Loucy (cell line): Measurements from ENCODE around the gene DHRS2.

ENCODE experiments used
- H2AFZ ChIP-seq: fragments of 200-600 bp; sonication (generic); 2 replicates; pipeline ENCODE4 v1.6.0; 2016; ENCODE audit warnings: antibody characterized with exemption, mild to moderate bottlenecking, low read length, moderate library complexity
- H3F3A ChIP-seq: fragments of 200-600 bp; 2 replicates; pipeline ENCODE4 v1.6.0; 2016; ENCODE audit warnings: antibody characterized with exemption, low read depth, mild to moderate bottlenecking
- H3K27me3 ChIP-seq: fragments of 200-600 bp; sonication (generic); 2 replicates; pipeline ENCODE4 v1.6.1; 2014; ENCODE audit warnings: low read length, mild to moderate bottlenecking; ENCODE audit not compliant: insufficient read depth, poor library complexity, severe bottlenecking
- H3K36me3 ChIP-seq: fragments of 200-600 bp; sonication (generic); 2 replicates; pipeline ENCODE4 v1.6.1; 2016; ENCODE audit warnings: low read length; ENCODE audit not compliant: insufficient read depth
- H3K4me1 ChIP-seq: fragments of 200-600 bp; sonication (generic); 2 replicates; pipeline ENCODE4 v1.5.1; 2014; ENCODE audit warnings: low read length, mild to moderate bottlenecking; ENCODE audit not compliant: insufficient read depth, poor library complexity, severe bottlenecking
- H3K4me2 ChIP-seq: fragments of 200-600 bp; sonication (generic); 2 replicates; pipeline ENCODE4 v1.6.0; 2014; ENCODE audit warnings: antibody characterized with exemption, low read length, low read depth, mild to moderate bottlenecking; ENCODE audit not compliant: poor library complexity, severe bottlenecking
- H3K4me3 ChIP-seq: fragments of 200-600 bp; sonication (generic); 2 replicates; pipeline ENCODE4 v1.5.1; 2014; ENCODE audit warnings: low read length, mild to moderate bottlenecking, mixed read lengths; ENCODE audit not compliant: poor library complexity, severe bottlenecking
- H3K79me2 ChIP-seq: fragments of 200-600 bp; sonication (generic); 2 replicates; pipeline ENCODE4 v1.6.1; 2014; ENCODE audit warnings: low read length; ENCODE audit not compliant: insufficient read depth
- H3K9ac ChIP-seq: fragments of 200-600 bp; sonication (generic); 2 replicates; pipeline ENCODE4 v1.6.0; 2014; ENCODE audit warnings: mild to moderate bottlenecking, low read depth, low read length, moderate library complexity; ENCODE audit not compliant: poor library complexity, severe bottlenecking
- H3K9me2 ChIP-seq: fragments of 200-600 bp; sonication (generic); replicated peaks from 2 replicates; pipeline ENCODE4 v1.6.1; 2016; ENCODE audit warnings: low read depth, low read length, mixed read lengths
- H3K9me3 ChIP-seq: fragments of 200-600 bp; sonication (generic); 2 replicates; pipeline ENCODE4 v1.6.1; 2014; ENCODE audit warnings: mild to moderate bottlenecking, antibody characterized with exemption, low read length, low read depth; ENCODE audit not compliant: insufficient read depth
- H4K20me1 ChIP-seq: fragments of 200-600 bp; sonication (generic); 2 replicates; pipeline ENCODE4 v1.6.0; 2014; ENCODE audit warnings: antibody characterized with exemption, low read length, mild to moderate bottlenecking; ENCODE audit not compliant: insufficient read depth, poor library complexity, severe bottlenecking
- EZH2phosphoT487 ChIP-seq: fragments of 200-600 bp; IDR thresholded peaks from 2 replicates; pipeline ENCODE4 v1.6.1; 2018; ENCODE audit warnings: antibody characterized with exemption, mild to moderate bottlenecking, moderate library complexity, borderline replicate concordance
- TF ChIP-seq, protein P1 (sequence below): fragments of 200-600 bp; sonication (generic); conservative IDR thresholded peaks from 2 replicates; pipeline ENCODE4 v1.5.1; 2014; ENCODE audit warnings: mild to moderate bottlenecking, antibody characterized with exemption, low read length

The DHRS2 gene

DNA sequence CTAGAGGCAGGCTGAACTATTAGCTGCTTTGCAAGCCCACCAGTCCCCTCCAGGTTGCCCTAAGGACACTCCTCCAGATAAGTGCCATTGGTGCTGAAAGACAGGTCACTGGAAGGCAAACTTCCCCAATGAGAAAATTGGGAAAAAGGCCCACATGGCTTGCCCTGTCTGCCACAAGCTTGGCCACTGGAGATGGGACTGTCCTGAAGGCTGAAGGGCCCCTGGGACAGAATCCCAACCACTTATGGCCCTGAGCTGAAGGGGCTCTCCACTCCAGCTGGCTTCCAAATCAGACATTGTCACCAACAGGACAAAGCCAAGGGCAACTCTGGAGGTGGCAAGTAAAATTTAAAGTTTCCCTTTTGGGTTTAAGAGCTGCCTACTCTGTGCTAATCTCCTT is 12.2 kb upstream of the DHRS2 start:
- no peak overlapping the region for H3K4me2 ChIP-seq
- no peaks in the 10 kb centered on the region for H3K9me2 ChIP-seq
- H4K20me1 ChIP-seq: no peaks in the 10 kb centered on the region
- H3K36me3 ChIP-seq: no peaks in the 10 kb centered on the region
- no peaks in the 10 kb centered on the region for H3F3A ChIP-seq
- H3K4me3 ChIP-seq: no peak overlapping the region
- H3K79me2 ChIP-seq: no peaks in the 10 kb centered on the region
- H3K9me3 ChIP-seq: peaks cover 21% of the 10 kb centered on the region
- no peaks in the 10 kb centered on the region for H3K4me1 ChIP-seq
- no peak for TF ChIP-seq EZH2phosphoT487
- TF ChIP-seq, protein P1, sequence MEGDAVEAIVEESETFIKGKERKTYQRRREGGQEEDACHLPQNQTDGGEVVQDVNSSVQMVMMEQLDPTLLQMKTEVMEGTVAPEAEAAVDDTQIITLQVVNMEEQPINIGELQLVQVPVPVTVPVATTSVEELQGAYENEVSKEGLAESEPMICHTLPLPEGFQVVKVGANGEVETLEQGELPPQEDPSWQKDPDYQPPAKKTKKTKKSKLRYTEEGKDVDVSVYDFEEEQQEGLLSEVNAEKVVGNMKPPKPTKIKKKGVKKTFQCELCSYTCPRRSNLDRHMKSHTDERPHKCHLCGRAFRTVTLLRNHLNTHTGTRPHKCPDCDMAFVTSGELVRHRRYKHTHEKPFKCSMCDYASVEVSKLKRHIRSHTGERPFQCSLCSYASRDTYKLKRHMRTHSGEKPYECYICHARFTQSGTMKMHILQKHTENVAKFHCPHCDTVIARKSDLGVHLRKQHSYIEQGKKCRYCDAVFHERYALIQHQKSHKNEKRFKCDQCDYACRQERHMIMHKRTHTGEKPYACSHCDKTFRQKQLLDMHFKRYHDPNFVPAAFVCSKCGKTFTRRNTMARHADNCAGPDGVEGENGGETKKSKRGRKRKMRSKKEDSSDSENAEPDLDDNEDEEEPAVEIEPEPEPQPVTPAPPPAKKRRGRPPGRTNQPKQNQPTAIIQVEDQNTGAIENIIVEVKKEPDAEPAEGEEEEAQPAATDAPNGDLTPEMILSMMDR: no peak
- H2AFZ ChIP-seq: no peak overlapping the region
- no peak overlapping the region for H3K9ac ChIP-seq
- H3K27me3 ChIP-seq: peaks cover 20% of the 10 kb centered on the region

DNA sequence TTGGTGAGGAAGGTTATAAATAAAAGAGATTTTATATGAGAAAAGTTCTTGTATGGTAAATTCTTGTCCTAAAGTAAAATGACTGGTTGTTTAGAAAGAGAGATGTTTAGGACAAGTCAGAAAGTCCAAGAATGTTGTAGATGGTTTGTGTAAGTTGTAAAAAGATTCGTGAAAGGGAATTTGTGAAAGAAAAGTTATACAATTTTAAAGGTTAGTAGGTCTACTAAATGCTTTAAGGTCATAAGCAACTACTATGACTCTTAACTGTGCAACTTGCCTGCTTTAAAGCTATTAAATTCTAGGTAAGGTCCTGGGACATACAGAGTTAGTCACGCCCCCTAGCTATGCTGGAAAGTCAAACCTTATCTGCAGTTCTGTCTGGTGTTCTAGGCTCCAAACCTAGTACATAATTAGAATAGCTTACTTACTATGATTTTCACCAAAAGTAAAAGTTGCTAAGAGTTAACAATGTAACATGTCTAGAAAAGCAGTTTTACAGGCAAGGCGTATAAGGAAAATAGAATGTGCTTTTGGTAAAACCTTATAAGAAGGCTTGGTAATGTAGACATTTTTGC is 11.2 kb upstream of the DHRS2 start:
- H3K4me1 ChIP-seq: no peaks in the 10 kb centered on the region
- no peak overlapping the region for H3K9ac ChIP-seq
- peaks cover 11% of the 10 kb centered on the region for H3K27me3 ChIP-seq
- H3K79me2 ChIP-seq: no peaks in the 10 kb centered on the region
- no peaks in the 10 kb centered on the region for H4K20me1 ChIP-seq
- H3K4me3 ChIP-seq: no peak overlapping the region
- H3K4me2 ChIP-seq: no peak overlapping the region
- H3K9me3 ChIP-seq: peaks cover 21% of the 10 kb centered on the region
- no peaks in the 10 kb centered on the region for H3F3A ChIP-seq
- H3K36me3 ChIP-seq: no peaks in the 10 kb centered on the region
- no peak for TF ChIP-seq EZH2phosphoT487
- TF ChIP-seq, protein P1: no peak
- H3K9me2 ChIP-seq: no peaks in the 10 kb centered on the region
- no peak overlapping the region for H2AFZ ChIP-seq

DNA sequence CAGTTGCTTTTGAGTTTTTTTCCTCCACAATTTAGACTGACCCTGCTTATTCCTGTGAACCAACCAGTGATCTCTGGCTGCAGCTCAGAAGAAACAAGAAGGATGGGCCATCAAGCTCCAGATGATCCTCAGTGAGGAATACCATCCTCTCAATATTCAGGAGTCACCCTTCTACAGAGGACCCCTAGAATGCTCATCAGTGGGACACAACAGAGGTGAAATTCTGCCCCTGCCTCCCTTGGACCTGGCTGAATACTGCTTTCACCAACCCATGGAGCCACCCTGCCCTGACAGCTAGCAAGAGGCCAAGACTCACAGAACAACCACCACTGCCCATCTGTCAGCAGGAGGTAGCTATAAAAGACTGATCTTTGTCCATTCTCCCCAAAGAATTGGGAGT is 9.2 kb upstream of the DHRS2 start:
- Histone ChIP-seq H3K27me3 (peaks cover 7% of the 10 kb centered on the region), H3K36me3 (no peaks in the 10 kb centered on the region), H3K9me3 (peaks cover 21% of the 10 kb centered on the region), H3K79me2 (no peaks in the 10 kb centered on the region), H3K4me1 (peaks cover 7% of the 10 kb centered on the region), H3K9me2 (no peaks in the 10 kb centered on the region), H3F3A (no peaks in the 10 kb centered on the region), H3K9ac (no peak overlapping the region), H3K4me3 (no peak overlapping the region), H3K4me2 (no peak overlapping the region), H2AFZ (no peak overlapping the region), H4K20me1 (no peaks in the 10 kb centered on the region)
- no peak for TF ChIP-seq EZH2phosphoT487
- TF ChIP-seq, protein P1: no peak
